OCI-LY1 (cell line): ENCODE measurements around the gene ZNF778.
"Not testable (repeated sequence)": the region's sequence is repeated elsewhere in the genome, so short reads cannot be mapped to it uniquely, and the experiment has no call there.

Experiments used
- H2AFZ ChIP-seq: fragments of 200-600 bp; sonication (generic), shearing (Covaris generic); 2 replicates; pipeline ENCODE4 v1.6.0; 2014; ENCODE audit warnings: antibody characterized with exemption, mild to moderate bottlenecking, low read length
- H3F3A ChIP-seq: fragments of 200-600 bp; sonication (generic), shearing (Covaris generic); 2 replicates; pipeline ENCODE4 v1.6.0; 2014; ENCODE audit warnings: mild to moderate bottlenecking, antibody characterized with exemption, low read length, moderate library complexity; ENCODE audit not compliant: insufficient read depth
- H3K27ac ChIP-seq: fragments of 200-600 bp; sonication (generic); 2 replicates; pipeline ENCODE4 v1.5.1; 2014; ENCODE audit warnings: low read length, mixed run types, mild to moderate bottlenecking, low read depth; ENCODE audit not compliant: poor library complexity, severe bottlenecking
- H3K27me3 ChIP-seq: fragments of 200-600 bp; sonication (generic); 2 replicates; pipeline ENCODE4 v1.6.0; 2014; ENCODE audit warnings: antibody characterized with exemption, mild to moderate bottlenecking, low read length, moderate library complexity; ENCODE audit not compliant: insufficient read depth
- H3K36me3 ChIP-seq: fragments of 200-600 bp; sonication (generic); 2 replicates; pipeline ENCODE4 v1.6.1; 2014; ENCODE audit warnings: mild to moderate bottlenecking, antibody characterized with exemption, low read length, moderate library complexity, mixed read lengths; ENCODE audit not compliant: insufficient read depth
- H3K4me1 ChIP-seq: fragments of 200-600 bp; sonication (generic); 2 replicates; pipeline ENCODE4 v1.5.1; 2014; ENCODE audit warnings: mild to moderate bottlenecking, low read length, moderate library complexity; ENCODE audit not compliant: insufficient read depth, severe bottlenecking
- H3K4me2 ChIP-seq: fragments of 200-600 bp; sonication (generic), shearing (Covaris generic); 2 replicates; pipeline ENCODE4 v1.6.1; 2014; ENCODE audit warnings: low read length
- H3K4me3 ChIP-seq: fragments of 200-600 bp; sonication (generic); 2 replicates; pipeline ENCODE4 v1.5.1; 2014; ENCODE audit warnings: low read length, low read depth, mild to moderate bottlenecking, mixed read lengths; ENCODE audit not compliant: poor library complexity, severe bottlenecking
- H3K79me2 ChIP-seq: fragments of 200-600 bp; shearing (Covaris generic); 2 replicates; pipeline ENCODE4 v1.6.1; 2016; ENCODE audit warnings: mixed run types, low read length, mixed read lengths; ENCODE audit not compliant: insufficient read depth
- H3K9ac ChIP-seq: fragments of 200-600 bp; sonication (generic), shearing (Covaris generic); 2 replicates; pipeline ENCODE4 v1.6.1; 2014; ENCODE audit warnings: mild to moderate bottlenecking, low read length, mixed read lengths
- H3K9me2 ChIP-seq: fragments of 200-600 bp; sonication (generic), shearing (Covaris generic); 2 replicates; pipeline ENCODE4 v1.6.1; 2014; ENCODE audit warnings: low read depth, mild to moderate bottlenecking, low read length, mixed read lengths
- H3K9me3 ChIP-seq: fragments of 200-600 bp; shearing (Covaris generic); 2 replicates; pipeline ENCODE4 v1.6.1; 2014; ENCODE audit warnings: low read length, mixed read lengths
- H4K20me1 ChIP-seq: fragments of 200-600 bp; sonication (generic), shearing (Covaris generic); 2 replicates; pipeline ENCODE4 v1.6.0; 2016; ENCODE audit warnings: mild to moderate bottlenecking, low read length; ENCODE audit not compliant: insufficient read depth
- EZH2 ChIP-seq: fragments of 200-600 bp; sonication (generic), shearing (Covaris generic); IDR thresholded peaks from 2 replicates; pipeline ENCODE4 v1.8.0; 2017; ENCODE audit warnings: borderline replicate concordance, mixed run types, mild to moderate bottlenecking, antibody characterized with exemption, low read length, moderate library complexity, mixed read lengths
- TF ChIP-seq, protein P1 (sequence below): fragments of 200-600 bp; sonication (generic), shearing (Covaris generic); IDR thresholded peaks from 2 replicates; pipeline ENCODE4 v1.5.1; 2017; ENCODE audit warnings: mild to moderate bottlenecking, antibody characterized with exemption, low read length, moderate library complexity, mixed read lengths

ZNF778 gene

GRCh38 chr16:89191901-89192185, 25.7 kb upstream of the ZNF778 start:
- Histone ChIP-seq H2AFZ (no peak overlapping the region), H3K27me3 (0 out of 2 replicates have a peak, but pooled peaks cover 8% of the 10 kb centered on the region), H3K4me2 (peak overlapping the region; percentile 68), H3F3A (0 out of 2 replicates have a peak, but pooled peaks cover 6% of the 10 kb centered on the region), H3K9me3 (no peaks in the 10 kb centered on the region), H3K36me3 (no peaks in the 10 kb centered on the region), H3K9me2 (no peaks in the 10 kb centered on the region), H3K79me2 (no peaks in the 10 kb centered on the region), H3K4me1 (peaks cover 4% of the 10 kb centered on the region), H3K27ac (no peak overlapping the region), H3K9ac (no peak overlapping the region; the same call in 1 of the 2 replicates), H4K20me1 (no peaks in the 10 kb centered on the region), H3K4me3 (peak overlapping the region; percentile 52)
- TF ChIP-seq EZH2, result no peak
- TF ChIP-seq, protein P1, sequence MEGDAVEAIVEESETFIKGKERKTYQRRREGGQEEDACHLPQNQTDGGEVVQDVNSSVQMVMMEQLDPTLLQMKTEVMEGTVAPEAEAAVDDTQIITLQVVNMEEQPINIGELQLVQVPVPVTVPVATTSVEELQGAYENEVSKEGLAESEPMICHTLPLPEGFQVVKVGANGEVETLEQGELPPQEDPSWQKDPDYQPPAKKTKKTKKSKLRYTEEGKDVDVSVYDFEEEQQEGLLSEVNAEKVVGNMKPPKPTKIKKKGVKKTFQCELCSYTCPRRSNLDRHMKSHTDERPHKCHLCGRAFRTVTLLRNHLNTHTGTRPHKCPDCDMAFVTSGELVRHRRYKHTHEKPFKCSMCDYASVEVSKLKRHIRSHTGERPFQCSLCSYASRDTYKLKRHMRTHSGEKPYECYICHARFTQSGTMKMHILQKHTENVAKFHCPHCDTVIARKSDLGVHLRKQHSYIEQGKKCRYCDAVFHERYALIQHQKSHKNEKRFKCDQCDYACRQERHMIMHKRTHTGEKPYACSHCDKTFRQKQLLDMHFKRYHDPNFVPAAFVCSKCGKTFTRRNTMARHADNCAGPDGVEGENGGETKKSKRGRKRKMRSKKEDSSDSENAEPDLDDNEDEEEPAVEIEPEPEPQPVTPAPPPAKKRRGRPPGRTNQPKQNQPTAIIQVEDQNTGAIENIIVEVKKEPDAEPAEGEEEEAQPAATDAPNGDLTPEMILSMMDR, result no peak

DNA sequence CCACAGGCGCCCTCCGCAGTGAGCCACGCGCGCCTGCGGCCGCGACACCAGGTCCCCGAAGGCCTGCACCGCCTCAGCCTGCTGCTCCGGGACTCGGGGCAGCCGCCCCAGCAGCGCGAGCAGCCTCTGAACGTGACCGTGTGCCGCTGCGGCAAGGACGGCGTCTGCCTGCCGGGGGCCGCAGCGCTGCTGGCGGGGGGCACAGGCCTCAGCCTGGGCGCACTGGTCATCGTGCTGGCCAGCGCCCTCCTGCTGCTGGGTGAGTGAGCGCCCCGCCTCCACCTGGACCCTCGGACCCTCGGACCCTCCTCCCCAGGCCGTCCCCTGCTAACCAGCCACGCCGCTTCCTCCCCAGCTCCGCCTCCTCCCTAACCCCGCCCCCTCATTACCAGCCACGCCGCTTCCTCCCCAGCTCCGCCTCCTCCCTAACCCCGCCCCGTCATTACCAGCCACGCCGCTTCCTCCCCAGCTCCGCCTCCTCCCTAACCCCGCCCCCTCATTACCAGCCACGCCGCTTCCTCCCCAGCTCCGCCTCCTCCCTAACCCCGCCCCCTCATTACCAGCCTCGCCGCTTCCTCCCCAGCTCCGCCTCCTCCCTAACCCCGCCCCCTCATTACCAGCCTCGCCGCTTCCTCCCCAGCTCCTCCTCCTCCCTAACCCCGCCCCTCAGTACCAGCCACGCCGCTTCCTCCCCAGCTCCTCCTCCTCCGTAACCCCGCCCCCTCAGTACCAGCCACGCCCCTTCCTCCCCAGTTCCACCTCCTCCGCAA, 25.1 kb upstream of the ZNF778 start:
- not testable (repeated sequence) for H3K9me3 ChIP-seq, H4K20me1 ChIP-seq, H2AFZ ChIP-seq, H3K27me3 ChIP-seq, H3K79me2 ChIP-seq, H3F3A ChIP-seq, H3K4me1 ChIP-seq, H3K9me2 ChIP-seq, H3K27ac ChIP-seq, H3K36me3 ChIP-seq
- Histone ChIP-seq H3K4me3 (peak overlapping the region; percentile 52), H3K9ac (peak overlapping the region; percentile 24; the same call in 1 of the 2 replicates), H3K4me2 (peak overlapping the region; percentile 68)

DNA sequence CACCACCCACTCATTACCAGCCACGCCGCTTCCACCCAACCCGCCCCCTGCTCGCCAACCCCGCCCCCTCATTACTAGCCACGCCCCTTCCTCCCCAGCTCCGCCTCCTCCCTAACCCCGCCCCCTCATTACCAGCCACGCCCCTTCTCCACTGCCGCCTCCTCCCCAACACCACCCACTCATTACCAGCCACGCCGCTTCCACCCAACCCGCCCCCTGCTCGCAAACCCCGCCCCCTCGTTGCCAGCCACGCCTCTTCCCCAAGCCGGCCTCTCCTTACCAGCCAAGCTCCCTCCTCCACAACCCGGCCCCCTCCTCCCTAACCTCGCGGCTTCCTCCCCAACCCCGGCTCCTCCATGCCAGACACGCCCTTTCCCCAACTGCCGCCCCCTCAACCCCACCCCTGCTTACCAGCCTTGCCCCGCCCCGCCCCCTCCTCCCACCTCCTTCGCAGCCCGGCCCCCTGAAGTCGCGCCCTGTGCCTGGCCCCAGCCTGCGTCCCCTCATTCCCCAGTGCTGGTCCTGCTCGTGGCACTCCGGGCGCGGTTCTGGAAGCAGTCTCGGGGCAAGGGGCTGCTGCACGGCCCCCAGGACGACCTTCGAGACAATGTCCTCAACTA, 24.4 kb upstream of the ZNF778 start:
- H3K79me2 ChIP-seq, result no peaks in the 10 kb centered on the region
- no peaks in the 10 kb centered on the region for H3K36me3 ChIP-seq
- no peak overlapping the region for H2AFZ ChIP-seq
- H3K9me3 ChIP-seq, result no peaks in the 10 kb centered on the region
- no peak overlapping the region for H3K4me3 ChIP-seq
- no peak overlapping the region for H3K4me2 ChIP-seq
- H3K27me3 ChIP-seq, result 0 out of 2 replicates have a peak, but pooled peaks cover 8% of the 10 kb centered on the region
- TF ChIP-seq, protein P1, result no peak
- no peak for TF ChIP-seq EZH2
- no peaks in the 10 kb centered on the region for H4K20me1 ChIP-seq
- H3K9me2 ChIP-seq, result no peaks in the 10 kb centered on the region
- 0 out of 2 replicates have a peak, but pooled peaks cover 6% of the 10 kb centered on the region for H3F3A ChIP-seq
- H3K9ac ChIP-seq, result no peak overlapping the region
- H3K4me1 ChIP-seq, result peaks cover 4% of the 10 kb centered on the region
- H3K27ac ChIP-seq, result no peak overlapping the region
